ENCODE results near the gene RCC2. TPM values are rescaled to one million over a fixed set of nuclear protein-coding genes. Genes with fewer than 3 reads are reported as not detected.

RCC2 gene
- total RNA-seq, 1 donor from 2014 or later, result 10.9 TPM

DNA sequence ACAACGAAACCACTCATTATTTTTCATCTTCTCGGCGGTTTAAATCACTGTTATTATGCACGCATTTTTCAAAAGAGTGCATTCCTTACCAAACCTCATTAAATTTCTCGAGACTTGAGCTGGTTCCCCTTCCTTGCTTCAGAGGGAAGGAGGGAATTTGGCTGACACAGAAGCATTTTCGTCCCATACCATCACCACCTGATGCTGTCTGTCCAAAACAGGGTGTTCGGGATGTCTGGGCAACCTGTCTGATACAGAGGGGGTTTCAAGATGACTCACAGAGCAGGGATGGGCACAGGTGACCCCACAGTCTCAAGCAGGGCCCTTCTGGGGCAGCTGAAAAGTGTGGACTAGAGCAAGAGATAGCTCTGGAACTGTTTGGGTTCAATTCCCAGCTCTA lies 12.3 kb upstream of the RCC2 start:
- H3K4me3 ChIP-seq, result no peak overlapping the region
- TF ChIP-seq, protein P1, sequence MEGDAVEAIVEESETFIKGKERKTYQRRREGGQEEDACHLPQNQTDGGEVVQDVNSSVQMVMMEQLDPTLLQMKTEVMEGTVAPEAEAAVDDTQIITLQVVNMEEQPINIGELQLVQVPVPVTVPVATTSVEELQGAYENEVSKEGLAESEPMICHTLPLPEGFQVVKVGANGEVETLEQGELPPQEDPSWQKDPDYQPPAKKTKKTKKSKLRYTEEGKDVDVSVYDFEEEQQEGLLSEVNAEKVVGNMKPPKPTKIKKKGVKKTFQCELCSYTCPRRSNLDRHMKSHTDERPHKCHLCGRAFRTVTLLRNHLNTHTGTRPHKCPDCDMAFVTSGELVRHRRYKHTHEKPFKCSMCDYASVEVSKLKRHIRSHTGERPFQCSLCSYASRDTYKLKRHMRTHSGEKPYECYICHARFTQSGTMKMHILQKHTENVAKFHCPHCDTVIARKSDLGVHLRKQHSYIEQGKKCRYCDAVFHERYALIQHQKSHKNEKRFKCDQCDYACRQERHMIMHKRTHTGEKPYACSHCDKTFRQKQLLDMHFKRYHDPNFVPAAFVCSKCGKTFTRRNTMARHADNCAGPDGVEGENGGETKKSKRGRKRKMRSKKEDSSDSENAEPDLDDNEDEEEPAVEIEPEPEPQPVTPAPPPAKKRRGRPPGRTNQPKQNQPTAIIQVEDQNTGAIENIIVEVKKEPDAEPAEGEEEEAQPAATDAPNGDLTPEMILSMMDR (IDR thresholded peaks at IDR 0.05; ENCODE audit: borderline replicate concordance), result no peak

DNA sequence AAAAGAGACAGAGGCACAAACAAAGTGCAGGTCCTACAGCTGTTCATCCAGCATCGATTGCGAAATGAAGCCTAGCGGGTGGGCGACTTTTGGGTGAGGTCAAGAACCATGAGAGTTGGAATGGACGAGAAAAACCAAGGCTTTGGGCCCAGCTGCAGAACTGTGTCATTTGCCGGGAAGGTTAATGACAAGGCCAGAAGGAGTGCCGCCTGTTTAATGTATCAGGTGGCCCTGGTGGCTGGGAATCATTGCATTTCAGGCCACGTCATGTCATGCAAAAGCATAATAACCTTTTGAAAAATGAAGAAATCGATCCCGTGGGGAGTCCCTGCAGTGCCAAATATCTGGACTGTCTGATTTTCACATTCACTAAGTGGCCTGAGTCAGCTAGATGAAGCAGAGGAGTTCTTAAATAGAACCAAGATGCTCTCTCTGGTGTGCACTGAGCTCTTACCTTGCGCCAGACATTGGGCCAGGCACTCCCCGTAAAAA lies 8.1 kb upstream of the RCC2 start:
- no peak for DNase-seq

More for the DNA sequence above, 12.3 kb upstream of the RCC2 start:
- Histone ChIP-seq H3K27ac (replicated peaks) (no peak overlapping the region), H3K36me3 (no peaks in the 10 kb centered on the region), H3K27me3 (ENCODE audit: low read depth) (peaks cover 38% of the 10 kb centered on the region), H3K9me3 (replicated peaks) (no peaks in the 10 kb centered on the region), H3K4me1 (no peaks in the 10 kb centered on the region)
- intact Hi-C loops (cut with micrococcal nuclease), result no loop called here
- DNase-seq, result no peak

GRCh38 chr1:17442841-17443240 lies 3.4 kb upstream of the RCC2 start:
- Histone ChIP-seq H3K27me3 (ENCODE audit: low read depth) (no peaks in the 10 kb centered on the region), H3K4me3 (no peak overlapping the region), H3K4me1 (peaks cover 24% of the 10 kb centered on the region), H3K9me3 (replicated peaks) (no peaks in the 10 kb centered on the region), H3K36me3 (no peaks in the 10 kb centered on the region), H3K27ac (replicated peaks) (no peak overlapping the region)
- DNase-seq, result no peak
- intact Hi-C loops (cut with micrococcal nuclease), result no loop called here
- TF ChIP-seq, protein P1 (IDR thresholded peaks at IDR 0.05; ENCODE audit: borderline replicate concordance), result no peak

More for the DNA sequence above, 8.1 kb upstream of the RCC2 start:
- intact Hi-C loops (cut with micrococcal nuclease), result no loop called here
- Histone ChIP-seq H3K9me3 (replicated peaks) (no peaks in the 10 kb centered on the region), H3K4me3 (no peak overlapping the region), H3K27ac (replicated peaks) (no peak overlapping the region), H3K36me3 (no peaks in the 10 kb centered on the region), H3K4me1 (no peaks in the 10 kb centered on the region), H3K27me3 (ENCODE audit: low read depth) (peaks cover 26% of the 10 kb centered on the region)
- TF ChIP-seq, protein P1 (IDR thresholded peaks at IDR 0.05; ENCODE audit: borderline replicate concordance), result no peak

DNA sequence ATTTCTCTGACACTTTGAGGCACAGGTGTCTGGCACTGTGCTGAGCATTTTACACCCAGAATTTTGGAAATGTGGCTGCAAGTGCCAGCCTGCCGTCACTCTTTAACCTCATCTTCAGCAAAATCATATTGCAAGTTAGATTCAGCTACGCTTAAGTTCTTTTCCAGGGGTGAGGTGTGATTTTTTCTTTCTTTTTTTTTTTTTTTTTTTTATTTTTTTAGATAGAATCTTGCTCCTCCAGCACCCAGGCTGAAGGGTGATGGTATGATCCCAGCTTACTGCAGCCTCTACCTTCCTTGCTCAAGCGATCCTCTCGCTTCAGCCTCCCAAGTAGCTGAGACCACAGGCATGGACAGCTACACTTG lies 2.5 kb upstream of the RCC2 start:
- intact Hi-C loops (cut with micrococcal nuclease), result no loop called here
- no peak overlapping the region for H3K27ac ChIP-seq (replicated peaks)

GRCh38 chr1:17441265-17441992 lies 2.0 kb upstream of the RCC2 start:
- Histone ChIP-seq H3K27ac (replicated peaks) (no peak overlapping the region), H3K4me1 (peaks cover 34% of the 10 kb centered on the region), H3K4me3 (no peak overlapping the region), H3K9me3 (replicated peaks) (no peaks in the 10 kb centered on the region), H3K36me3 (no peaks in the 10 kb centered on the region), H3K27me3 (ENCODE audit: low read depth) (no peaks in the 10 kb centered on the region)
- TF ChIP-seq, protein P1 (IDR thresholded peaks at IDR 0.05; ENCODE audit: borderline replicate concordance), result no peak
- intact Hi-C loops (cut with micrococcal nuclease), result no loop called here
- DNase-seq, result no peak

More for the DNA sequence above, 2.5 kb upstream of the RCC2 start:
- no peak for DNase-seq
- H3K4me3 ChIP-seq, result no peak overlapping the region
- no peaks in the 10 kb centered on the region for H3K27me3 ChIP-seq (ENCODE audit: low read depth)
- TF ChIP-seq, protein P1 (IDR thresholded peaks at IDR 0.05; ENCODE audit: borderline replicate concordance), result no peak
- no peaks in the 10 kb centered on the region for H3K9me3 ChIP-seq (replicated peaks)
- peaks cover 28% of the 10 kb centered on the region for H3K4me1 ChIP-seq
- H3K36me3 ChIP-seq, result no peaks in the 10 kb centered on the region

All from left ventricle myocardium inferior (tissue), 1 donor.